Measurements from ENCODE around the gene LRP1B. TPM values are rescaled to one million over a fixed set of nuclear protein-coding genes. Genes with fewer than 3 reads are reported as not detected.

The LRP1B gene
- polyA plus RNA-seq, 1 of the 3 experiments (the other 2 are of a cell fraction) = 0.28 TPM

DNA sequence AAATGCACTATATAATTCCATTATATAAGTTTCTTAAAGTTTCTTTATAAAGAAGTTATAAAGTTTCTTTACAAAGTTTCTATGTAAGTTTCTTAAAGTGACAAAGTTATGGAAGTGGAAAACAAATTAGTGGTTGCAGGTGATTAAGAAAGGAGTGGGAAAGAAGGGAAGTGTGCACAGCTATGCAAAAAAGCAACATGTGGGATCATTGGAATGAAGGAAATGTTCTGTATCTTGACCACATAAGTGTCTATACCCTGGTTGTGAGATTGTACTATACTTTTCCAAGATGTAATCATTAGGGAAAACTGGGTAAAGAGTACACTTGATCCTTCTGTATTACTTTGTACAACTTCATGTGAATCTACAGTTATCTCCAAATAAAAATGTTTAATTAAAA lies 1541.1 kb downstream of the LRP1B start (continued):
- TF ChIP-seq, protein P1, sequence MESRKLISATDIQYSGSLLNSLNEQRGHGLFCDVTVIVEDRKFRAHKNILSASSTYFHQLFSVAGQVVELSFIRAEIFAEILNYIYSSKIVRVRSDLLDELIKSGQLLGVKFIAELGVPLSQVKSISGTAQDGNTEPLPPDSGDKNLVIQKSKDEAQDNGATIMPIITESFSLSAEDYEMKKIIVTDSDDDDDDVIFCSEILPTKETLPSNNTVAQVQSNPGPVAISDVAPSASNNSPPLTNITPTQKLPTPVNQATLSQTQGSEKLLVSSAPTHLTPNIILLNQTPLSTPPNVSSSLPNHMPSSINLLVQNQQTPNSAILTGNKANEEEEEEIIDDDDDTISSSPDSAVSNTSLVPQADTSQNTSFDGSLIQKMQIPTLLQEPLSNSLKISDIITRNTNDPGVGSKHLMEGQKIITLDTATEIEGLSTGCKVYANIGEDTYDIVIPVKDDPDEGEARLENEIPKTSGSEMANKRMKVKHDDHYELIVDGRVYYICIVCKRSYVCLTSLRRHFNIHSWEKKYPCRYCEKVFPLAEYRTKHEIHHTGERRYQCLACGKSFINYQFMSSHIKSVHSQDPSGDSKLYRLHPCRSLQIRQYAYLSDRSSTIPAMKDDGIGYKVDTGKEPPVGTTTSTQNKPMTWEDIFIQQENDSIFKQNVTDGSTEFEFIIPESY (IDR thresholded peaks at IDR 0.05; ENCODE audit: borderline replicate concordance, low read depth) = no peak
- TF ChIP-seq, protein P2, sequence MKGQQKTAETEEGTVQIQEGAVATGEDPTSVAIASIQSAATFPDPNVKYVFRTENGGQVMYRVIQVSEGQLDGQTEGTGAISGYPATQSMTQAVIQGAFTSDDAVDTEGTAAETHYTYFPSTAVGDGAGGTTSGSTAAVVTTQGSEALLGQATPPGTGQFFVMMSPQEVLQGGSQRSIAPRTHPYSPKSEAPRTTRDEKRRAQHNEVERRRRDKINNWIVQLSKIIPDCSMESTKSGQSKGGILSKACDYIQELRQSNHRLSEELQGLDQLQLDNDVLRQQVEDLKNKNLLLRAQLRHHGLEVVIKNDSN (IDR thresholded peaks at IDR 0.05; ENCODE audit: borderline replicate concordance, low read depth) = no peak
- TF ChIP-seq, protein P3, sequence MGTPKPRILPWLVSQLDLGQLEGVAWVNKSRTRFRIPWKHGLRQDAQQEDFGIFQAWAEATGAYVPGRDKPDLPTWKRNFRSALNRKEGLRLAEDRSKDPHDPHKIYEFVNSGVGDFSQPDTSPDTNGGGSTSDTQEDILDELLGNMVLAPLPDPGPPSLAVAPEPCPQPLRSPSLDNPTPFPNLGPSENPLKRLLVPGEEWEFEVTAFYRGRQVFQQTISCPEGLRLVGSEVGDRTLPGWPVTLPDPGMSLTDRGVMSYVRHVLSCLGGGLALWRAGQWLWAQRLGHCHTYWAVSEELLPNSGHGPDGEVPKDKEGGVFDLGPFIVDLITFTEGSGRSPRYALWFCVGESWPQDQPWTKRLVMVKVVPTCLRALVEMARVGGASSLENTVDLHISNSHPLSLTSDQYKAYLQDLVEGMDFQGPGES (IDR thresholded peaks at IDR 0.05; ENCODE audit: low read depth, low read length) = no peak
- TF ChIP-seq RFX5 (IDR thresholded peaks at IDR 0.05; ENCODE audit: low read length) = no peak

DNA sequence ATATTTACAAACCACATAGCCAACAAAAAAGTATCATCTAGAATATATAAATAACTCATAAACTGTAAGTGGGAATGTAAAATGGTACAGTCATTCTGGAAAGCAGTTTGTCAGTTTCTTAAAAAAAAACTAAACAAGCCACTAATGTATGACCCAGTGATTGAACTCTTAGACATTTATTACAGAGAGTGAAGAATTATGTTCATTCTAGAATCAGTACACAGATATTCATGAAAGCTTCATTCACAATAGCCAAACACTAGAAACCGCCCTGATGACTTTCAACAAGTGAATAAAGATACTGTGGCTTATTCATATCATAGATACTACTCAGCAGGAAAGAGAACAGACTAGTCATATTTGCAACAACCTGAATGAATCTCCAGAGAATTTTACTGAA lies 1541.5 kb downstream of the LRP1B start:
- H3K9ac ChIP-seq = no peak overlapping the region
- H3K4me1 ChIP-seq (ENCODE audit: control insufficient read depth in 1 of 2, insufficient read depth in 2 of 2, low read depth in 1 of 2, low read length in 1 of 2) = no peaks in the 10 kb centered on the region
- no peak overlapping the region for H2AFZ ChIP-seq (ENCODE audit: low read depth)
- ChIA-PET POLR2A (no interaction called here), CTCF (no interaction called here)
- H3K36me3 ChIP-seq (replicated peaks in 1 of 2; ENCODE audit: control insufficient read depth in 1 of 2, insufficient read depth in 2 of 2, low read length in 1 of 2) = no peaks in the 10 kb centered on the region
- H3K9me3 ChIP-seq = no peaks in the 10 kb centered on the region
- H4K20me1 ChIP-seq (ENCODE audit: insufficient read depth) = no peaks in the 10 kb centered on the region
- H3K79me2 ChIP-seq (ENCODE audit: insufficient read depth) = no peaks in the 10 kb centered on the region
- H3F3A ChIP-seq (replicated peaks; ENCODE audit: insufficient read depth) = no peaks in the 10 kb centered on the region
- H3K27ac ChIP-seq (ENCODE audit: low read depth in 2 of 2, low read length in 1 of 2) = no peak overlapping the region
- no peak for DNase-seq
- TF ChIP-seq TAF1 (IDR thresholded peaks at IDR 0.05; ENCODE audit: borderline replicate concordance, low read depth, low read length) (no peak), YY1 (IDR thresholded peaks at IDR 0.05; ENCODE audit: low read depth) (no peak), FOSL2 (IDR thresholded peaks at IDR 0.05; ENCODE audit: borderline replicate concordance, low read depth) (no peak), EZH2phosphoT487 (IDR thresholded peaks at IDR 0.05; ENCODE audit: borderline replicate concordance, low read depth) (no peak), RXRA (IDR thresholded peaks at IDR 0.05; ENCODE audit: borderline replicate concordance, low read depth) (no peak), FOXJ3 (CRISPR knock-in tag; IDR thresholded peaks at IDR 0.05) (no peak), MXI1 (IDR thresholded peaks at IDR 0.05; ENCODE audit: low read depth, low read length) (no peak), JUND (IDR thresholded peaks at IDR 0.05) (no peak), TCF12 (IDR thresholded peaks at IDR 0.05) (no peak)
- TF ChIP-seq, protein P4, sequence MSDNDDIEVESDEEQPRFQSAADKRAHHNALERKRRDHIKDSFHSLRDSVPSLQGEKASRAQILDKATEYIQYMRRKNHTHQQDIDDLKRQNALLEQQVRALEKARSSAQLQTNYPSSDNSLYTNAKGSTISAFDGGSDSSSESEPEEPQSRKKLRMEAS (IDR thresholded peaks at IDR 0.05; ENCODE audit: low read depth) = no peak
- TF ChIP-seq, protein P5, sequence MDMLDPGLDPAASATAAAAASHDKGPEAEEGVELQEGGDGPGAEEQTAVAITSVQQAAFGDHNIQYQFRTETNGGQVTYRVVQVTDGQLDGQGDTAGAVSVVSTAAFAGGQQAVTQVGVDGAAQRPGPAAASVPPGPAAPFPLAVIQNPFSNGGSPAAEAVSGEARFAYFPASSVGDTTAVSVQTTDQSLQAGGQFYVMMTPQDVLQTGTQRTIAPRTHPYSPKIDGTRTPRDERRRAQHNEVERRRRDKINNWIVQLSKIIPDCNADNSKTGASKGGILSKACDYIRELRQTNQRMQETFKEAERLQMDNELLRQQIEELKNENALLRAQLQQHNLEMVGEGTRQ (IDR thresholded peaks at IDR 0.05; ENCODE audit: borderline replicate concordance, low read depth, low read length) = no peak
- TF ChIP-seq, protein P6, sequence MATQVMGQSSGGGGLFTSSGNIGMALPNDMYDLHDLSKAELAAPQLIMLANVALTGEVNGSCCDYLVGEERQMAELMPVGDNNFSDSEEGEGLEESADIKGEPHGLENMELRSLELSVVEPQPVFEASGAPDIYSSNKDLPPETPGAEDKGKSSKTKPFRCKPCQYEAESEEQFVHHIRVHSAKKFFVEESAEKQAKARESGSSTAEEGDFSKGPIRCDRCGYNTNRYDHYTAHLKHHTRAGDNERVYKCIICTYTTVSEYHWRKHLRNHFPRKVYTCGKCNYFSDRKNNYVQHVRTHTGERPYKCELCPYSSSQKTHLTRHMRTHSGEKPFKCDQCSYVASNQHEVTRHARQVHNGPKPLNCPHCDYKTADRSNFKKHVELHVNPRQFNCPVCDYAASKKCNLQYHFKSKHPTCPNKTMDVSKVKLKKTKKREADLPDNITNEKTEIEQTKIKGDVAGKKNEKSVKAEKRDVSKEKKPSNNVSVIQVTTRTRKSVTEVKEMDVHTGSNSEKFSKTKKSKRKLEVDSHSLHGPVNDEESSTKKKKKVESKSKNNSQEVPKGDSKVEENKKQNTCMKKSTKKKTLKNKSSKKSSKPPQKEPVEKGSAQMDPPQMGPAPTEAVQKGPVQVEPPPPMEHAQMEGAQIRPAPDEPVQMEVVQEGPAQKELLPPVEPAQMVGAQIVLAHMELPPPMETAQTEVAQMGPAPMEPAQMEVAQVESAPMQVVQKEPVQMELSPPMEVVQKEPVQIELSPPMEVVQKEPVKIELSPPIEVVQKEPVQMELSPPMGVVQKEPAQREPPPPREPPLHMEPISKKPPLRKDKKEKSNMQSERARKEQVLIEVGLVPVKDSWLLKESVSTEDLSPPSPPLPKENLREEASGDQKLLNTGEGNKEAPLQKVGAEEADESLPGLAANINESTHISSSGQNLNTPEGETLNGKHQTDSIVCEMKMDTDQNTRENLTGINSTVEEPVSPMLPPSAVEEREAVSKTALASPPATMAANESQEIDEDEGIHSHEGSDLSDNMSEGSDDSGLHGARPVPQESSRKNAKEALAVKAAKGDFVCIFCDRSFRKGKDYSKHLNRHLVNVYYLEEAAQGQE (IDR thresholded peaks at IDR 0.05; ENCODE audit: low read depth, low read length) = no peak
- no peaks in the 10 kb centered on the region for H3K9me2 ChIP-seq
- no peaks in the 10 kb centered on the region for H3K27me3 ChIP-seq (ENCODE audit: insufficient read depth)
- no peak overlapping the region for H3K4me2 ChIP-seq
- H3K4me3 ChIP-seq (ENCODE audit: low read depth in 2 of 2, low read length in 1 of 2) = no peak overlapping the region
- WGBS (ENCODE audit: low lambda C conversion rate) = 95% methylated on average over 1 of the region's 1 CpG
